Measurements from ENCODE around the gene SLC26A8.
"Not testable (repeated sequence)": the region's sequence is repeated elsewhere in the genome, so short reads cannot be mapped to it uniquely, and the experiment has no call there.

Gene SLC26A8

DNA sequence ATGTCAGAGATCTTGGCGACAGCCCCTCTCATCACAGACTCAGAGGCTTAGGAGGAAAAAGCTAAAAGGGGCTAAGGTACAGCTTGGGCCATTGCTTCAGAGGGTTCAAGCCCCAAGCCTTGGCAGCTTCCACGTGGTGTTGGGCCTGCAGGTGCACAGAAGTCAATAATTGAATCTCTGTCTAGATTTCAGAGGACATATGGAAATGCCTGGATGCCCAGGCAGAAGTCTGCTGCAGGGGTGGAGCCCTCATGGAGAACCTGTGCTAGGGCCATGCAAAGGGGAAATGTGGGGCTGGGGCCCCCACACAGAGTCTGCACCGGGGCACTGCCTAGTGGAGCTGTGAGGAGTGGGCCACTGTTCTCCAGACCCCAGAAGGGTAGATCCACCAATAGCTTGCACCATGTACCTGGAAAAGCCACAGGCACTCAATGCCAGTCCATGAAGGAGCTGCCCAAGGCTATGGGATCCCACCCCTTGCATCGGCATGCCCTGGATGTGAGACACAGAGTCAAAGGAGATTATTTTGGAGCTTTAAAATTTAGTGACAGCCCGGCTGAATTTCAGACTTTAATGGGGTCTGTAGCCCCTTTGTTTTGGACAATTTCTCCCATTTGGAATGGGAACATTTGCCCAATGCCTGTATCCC is 115.6 kb downstream of the SLC26A8 start:
- not testable (repeated sequence) for DNase-seq

DNA sequence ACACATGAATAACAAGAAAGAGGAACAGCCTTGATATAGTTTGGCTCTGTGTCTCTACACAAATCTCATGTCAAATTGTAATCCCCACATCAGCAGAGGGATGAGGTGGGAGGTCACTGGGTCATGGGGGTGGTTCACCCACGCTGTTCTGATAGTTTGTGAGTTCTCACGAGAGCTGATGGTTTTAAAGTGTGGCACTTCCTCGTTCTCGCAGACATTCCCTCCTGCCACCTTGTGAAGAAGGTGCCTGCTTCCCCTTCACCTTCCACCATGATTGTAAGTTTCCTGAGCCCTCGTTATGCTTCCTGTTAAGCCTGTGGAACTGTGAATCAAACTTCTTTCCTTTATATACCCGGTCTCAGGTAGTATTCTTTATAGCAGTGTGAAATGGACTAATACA is 116.7 kb downstream of the SLC26A8 start:
- no peak for DNase-seq

DNA sequence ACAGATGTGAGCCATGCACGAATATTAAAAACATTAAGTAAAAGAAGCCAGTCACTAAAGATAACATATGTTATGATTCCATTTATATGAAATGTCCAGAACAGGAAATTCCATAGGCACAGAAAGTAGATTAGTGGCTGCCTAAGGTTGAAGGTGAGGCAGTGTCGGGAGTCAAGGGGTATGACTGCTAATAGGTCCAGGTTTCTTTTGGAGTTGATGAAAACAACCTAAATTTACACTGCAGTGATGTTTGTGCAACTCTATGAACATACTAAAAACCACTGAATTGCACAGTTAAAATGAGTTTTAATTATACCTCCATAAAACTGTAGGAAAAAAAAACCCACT is 118.0 kb downstream of the SLC26A8 start:
- no peak for DNase-seq

DNA sequence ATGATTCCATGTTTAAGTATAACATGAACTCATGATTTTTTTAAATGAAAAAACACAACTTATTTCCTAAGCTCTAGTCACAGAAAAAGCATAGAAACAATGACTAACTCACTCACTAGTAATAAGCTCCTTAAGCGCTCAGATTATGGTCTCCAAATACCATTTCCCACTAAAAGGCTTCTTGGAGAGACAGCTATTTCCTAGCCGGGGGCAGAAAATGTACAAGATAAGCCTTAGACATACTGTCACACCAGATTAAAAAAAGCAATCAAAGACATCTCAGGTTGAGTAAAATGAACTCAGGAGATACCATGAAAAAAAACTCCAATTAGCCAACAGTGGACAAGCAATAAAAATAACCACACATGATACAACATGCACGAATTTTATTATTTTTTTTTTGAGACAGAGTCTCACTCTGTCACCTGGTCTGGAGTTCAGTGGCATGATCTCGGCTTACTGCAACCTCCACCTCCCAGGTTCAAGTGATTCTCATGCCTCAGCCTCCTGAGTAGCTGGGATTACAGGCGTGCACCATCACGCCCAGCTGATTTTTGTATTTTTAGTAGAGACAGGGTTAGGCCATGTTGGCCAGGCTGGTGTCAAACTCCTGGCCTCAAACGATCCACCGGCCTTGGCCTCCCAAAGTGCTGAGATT is 118.5 kb downstream of the SLC26A8 start:
- DNase-seq, result no peak

DNA sequence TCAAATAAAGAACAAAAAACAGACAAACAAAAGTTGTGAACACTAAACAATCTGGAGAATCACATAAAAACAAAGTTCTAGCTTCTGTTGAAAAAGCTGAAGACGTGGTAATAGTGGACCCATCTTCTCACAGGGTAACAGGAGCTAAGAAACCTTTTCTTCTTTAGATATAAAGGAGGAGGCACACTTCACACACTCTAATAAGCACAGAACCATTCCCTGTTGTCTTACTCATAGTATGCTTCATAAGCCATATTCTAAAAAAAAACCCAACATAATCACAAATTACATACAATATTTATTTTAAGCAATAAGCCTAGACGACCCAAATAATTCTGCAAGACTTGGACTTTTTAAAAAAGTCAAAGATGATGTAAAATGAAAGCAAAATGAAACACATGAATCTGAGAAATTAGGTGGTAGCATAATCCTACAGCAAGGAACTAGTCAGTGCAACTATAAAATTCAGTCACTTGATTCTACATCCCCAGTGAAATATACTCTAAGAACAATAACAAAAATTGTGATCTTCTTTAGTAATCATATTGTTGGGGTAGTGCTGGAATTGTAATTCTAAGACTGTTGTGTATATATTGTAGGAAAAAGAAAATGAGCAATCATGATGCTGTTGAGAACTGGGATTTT is 119.2 kb downstream of the SLC26A8 start:
- DNase-seq, result no peak

DNA sequence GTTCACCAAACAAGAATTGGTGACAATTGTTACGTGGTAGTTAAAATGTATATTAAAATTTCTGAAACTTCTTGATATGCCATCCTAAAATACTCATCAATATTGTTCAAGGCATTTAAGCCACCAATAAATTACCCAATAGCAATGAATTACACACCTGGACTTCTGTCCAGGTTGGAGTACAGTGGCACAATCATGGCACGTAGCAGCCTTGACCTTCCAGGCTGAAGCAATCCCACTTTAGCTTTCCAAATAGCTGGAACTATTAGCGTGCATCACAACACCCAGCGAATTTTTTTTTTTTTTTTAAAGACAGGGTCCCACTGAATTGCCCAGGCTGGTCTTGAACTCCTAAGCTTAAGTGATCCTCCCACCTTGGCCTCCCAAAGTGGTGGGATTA is 120.8 kb downstream of the SLC26A8 start:
- DNase-seq, result no peak

DNA sequence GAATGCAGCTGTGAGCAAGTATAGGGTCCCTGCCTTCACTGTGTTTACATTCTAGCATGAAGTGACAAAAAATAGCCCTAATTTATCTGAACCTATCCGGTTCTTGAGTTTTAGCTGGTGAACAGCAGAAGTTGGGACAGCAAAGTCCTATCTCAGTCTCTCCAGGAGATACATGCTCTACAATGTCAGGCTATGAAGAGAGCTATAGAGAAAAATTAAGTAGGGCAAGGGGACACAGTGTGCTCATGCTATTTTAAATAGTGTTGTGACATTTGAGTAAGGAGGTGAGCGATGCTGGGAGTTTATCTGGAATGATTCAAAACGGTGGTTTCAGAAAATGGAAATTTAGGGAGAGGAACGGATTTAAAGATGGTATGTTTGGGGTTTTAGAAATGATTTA is 124.0 kb downstream of the SLC26A8 start:
- DNase-seq, result no peak

DNA sequence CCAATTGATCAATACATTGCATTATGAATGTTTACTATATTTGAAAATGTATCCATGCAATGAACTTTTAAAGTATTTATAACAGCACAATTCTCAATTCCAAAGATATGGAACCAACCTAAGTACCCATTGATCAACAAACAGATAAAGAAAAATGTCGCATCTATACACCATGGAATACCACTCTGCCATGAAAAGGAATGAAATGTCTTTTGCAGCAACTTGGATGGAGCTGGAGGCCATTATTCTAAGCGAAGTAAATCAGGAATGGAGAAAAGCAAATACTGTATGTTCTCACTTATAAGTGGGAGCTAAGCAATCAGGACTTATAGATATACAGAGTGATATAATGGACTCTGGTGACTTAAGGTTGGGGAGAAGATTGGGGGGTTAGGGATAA is 126.4 kb downstream of the SLC26A8 start:
- no peak for DNase-seq

DNA sequence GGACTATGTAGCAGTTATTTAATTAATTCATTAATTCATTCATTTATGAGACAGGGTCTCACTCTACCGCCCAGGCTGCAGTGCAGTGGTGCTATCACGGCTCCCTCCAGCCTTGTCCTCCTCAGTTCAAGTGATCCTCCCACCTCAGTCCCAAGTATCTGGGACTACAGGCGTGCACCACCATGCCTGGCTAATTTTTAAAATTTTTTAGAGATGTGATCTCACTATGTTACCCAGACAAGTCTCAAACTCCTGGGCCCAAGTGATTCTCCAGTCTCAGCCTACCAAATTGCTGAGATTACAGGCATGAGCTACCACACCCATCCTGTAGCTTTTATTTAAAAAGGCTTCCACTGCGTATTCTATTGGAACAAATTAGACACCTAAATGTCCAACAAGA is 127.0 kb downstream of the SLC26A8 start:
- DNase-seq, result no peak

DNA sequence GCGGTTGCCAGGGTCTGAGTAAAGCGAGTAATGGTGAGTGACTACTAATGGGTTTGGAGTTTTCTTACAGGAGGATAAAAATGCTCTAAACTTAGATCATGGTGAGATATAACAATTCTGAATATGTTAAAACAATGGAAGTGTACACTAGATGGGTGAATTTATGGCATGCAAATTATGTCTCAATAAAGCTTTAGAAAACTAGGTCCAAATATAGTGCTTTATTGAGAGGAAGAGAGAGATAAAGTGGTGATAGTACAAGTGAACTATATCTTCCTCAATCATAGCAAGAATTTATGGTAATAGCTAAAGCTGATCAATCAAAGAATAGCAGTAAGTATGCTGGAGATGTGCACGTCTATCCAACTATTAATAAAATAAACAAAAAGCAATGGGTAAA is 127.4 kb downstream of the SLC26A8 start:
- no peak for DNase-seq

DNA sequence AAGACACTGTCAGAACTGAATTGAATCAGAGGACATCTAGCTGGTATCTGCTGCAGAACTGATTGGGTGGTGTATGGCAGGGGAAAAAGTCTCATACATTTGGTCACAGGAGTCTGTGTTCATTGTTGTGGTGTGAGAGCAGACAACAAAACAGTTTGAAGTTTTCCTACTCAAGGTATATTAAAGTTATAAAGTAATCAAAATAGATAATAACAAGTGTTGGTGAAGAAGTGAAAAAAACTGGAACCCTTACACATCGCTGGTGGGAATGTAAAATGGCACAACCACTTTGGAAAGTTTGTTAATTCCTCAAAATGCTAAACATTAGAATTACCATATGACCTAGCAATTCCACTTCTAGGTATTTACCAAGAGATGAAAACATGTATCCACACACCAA is 128.2 kb downstream of the SLC26A8 start:
- DNase-seq, result no peak

DNA sequence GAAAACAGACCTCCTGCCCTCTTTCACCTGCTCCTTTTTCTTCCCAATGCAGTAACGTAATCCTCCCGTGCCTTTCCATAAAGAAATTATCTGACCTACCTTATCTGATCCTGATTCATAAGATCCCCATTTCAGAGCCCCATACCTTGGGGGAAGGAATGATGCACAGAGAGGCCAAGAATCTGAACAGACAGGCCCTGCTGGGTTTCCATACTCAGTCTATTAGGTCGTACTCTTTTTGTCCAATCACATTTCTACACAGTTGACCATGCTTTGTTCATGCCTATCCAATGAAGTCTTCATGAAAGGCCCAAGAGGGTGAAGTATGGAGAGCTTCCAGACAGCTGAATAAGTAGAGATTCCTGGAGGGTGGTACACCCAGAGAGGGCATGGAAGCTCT is 128.9 kb downstream of the SLC26A8 start:
- no peak for DNase-seq

DNA sequence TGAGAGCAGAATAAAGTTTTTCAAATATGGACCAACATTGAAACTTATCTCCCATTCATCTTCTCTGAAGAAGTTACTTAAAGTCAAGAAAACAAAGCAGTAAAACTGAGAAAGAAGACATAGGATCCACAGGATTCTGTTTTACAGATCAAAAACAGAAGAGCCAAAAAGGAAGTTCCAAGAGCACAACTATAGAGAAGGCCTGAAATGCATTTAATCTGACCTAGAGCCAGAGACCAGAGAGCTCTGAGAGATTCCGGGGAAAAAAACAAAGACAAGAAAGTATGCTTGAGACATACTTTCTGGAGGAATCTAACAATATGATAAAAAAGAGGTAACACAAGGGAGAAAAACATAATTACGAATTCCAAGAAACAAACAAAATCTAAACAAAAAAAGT is 129.7 kb downstream of the SLC26A8 start:
- DNase-seq, result no peak
